Kidney (tissue), 14 donors: Measurements from ENCODE around the gene NANS. TPM values are rescaled to one million over a fixed set of nuclear protein-coding genes. Genes with fewer than 3 reads are reported as not detected.
A peak's percentile ranks its signal among the peaks of the same experiment; 100 is the strongest.

Experiments
- DNase-seq, 5 donors: peaks; one replicate each; pipeline ENCODE4 v3.0.0-alpha.2; 2013 to 2020
- FAIRE-seq: peaks from 2 replicates; lab custom pipeline; 2012; peaks lifted over from hg19 to GRCh38; lab: Jason Lieb, UNC
- H3K27ac ChIP-seq, 2 donors: one replicate each; pipeline ENCODE4 v1.7.0; 2013; ENCODE audit warnings: low read depth in 2 of 2, low read length in 2 of 2, inconsistent platforms in 1 of 2
- H3K27me3 ChIP-seq: one replicate; pipeline ENCODE4 v1.7.1; 2013; ENCODE audit warnings: low read length, inconsistent platforms; ENCODE audit not compliant: control insufficient read depth, insufficient read depth
- H3K36me3 ChIP-seq, 3 donors: one replicate each; pipeline versions ENCODE4 v1.7.0 to v1.7.1; 2013; ENCODE audit warnings: low read length in 3 of 3, control low read depth in 1 of 3, inconsistent platforms in 1 of 3; ENCODE audit not compliant: insufficient read depth in 3 of 3, control insufficient read depth in 2 of 3
- H3K4me1 ChIP-seq, 3 donors: one replicate each; pipeline versions ENCODE4 v1.7.0 to v1.7.1; 2013; ENCODE audit warnings: low read length in 3 of 3, inconsistent platforms in 1 of 3, low read depth in 1 of 3; ENCODE audit not compliant: control insufficient read depth in 2 of 3, insufficient read depth in 2 of 3
- H3K4me3 ChIP-seq, 3 donors: one replicate each; pipeline versions ENCODE4 v1.7.0 to v1.8.1; 2013; ENCODE audit warnings: low read length in 3 of 3, control low read depth in 1 of 3, inconsistent platforms in 1 of 3
- H3K9ac ChIP-seq, 3 donors: one replicate each; pipeline versions ENCODE4 v1.7.0 to v1.7.1; 2013; ENCODE audit warnings: low read length in 3 of 3, control low read depth in 1 of 3, inconsistent platforms in 1 of 3
- H3K9me3 ChIP-seq, 3 donors: one replicate each; pipeline versions ENCODE4 v1.7.0 to v1.7.1; 2013; ENCODE audit warnings: low read length in 3 of 3, control low read depth in 1 of 3, inconsistent platforms in 1 of 3; ENCODE audit not compliant: control insufficient read depth in 2 of 3, insufficient read depth in 1 of 3
- CTCF ChIP-seq: IDR thresholded peaks from 3 replicates; pipeline ENCODE4 v1.5.1; 2012; ENCODE audit warnings: mild to moderate bottlenecking, moderate library complexity, borderline replicate concordance; ENCODE audit not compliant: insufficient read depth; ENCODE audit errors: extremely low read depth
- intact Hi-C: fragments of 100-400 bp; cut with DNase I; formaldehyde crosslinking; loops from one replicate; pipeline ENCODE4 v1.11.1; 2022
- polyA plus RNA-seq: library from polyadenylated mRNA; stranded (reverse); fragments of 350-450 nt; fragmentation: Illumina TruSeq; extraction: RNeasy Lipid Tissue Mini Kit (QIAGEN cat#74804); gene quantifications from one replicate; pipeline ENCODE4 v1.2.3, GENCODE V29; 2014; ENCODE audit warnings: low read depth, low replicate concordance; ENCODE audit not compliant: insufficient read depth
- total RNA-seq: library from RNA; stranded (reverse); fragmentation: NEBNext Ultra II Directional; extraction: Animal tissue kit (Norgen Biotek cat#: 25700); gene quantifications from one replicate; pipeline ENCODE4 v1.2.1, GENCODE V29; 2021
- donor health status: control.
- donor health status: control.
- donor health status: control.
- donor health status: control.
- donor health status: control.
- donor health status: DM: yes; HTN: yes; CAD: no.
- donor health status: Normal renal cell carcinoma (clear cell type).

The NANS gene
- total and polyA plus RNA-seq, 2 donors from 2014 or later, result 35.8 to 47.7 TPM

GRCh38 chr9:98081477-98082219, 25.1 kb downstream of the NANS start:
- Histone ChIP-seq H3K9me3 (no peaks in the 10 kb centered on the region), H3K9ac (no peak overlapping the region), H3K36me3 (peaks cover 0 to 20% (median 9%) of the 10 kb centered on the region in 3 donors), H3K4me1 (peaks cover 0 to 12% (median 2%) of the 10 kb centered on the region in 3 donors), H3K4me3 (no peak overlapping the region), H3K27ac (no peak overlapping the region), H3K27me3 (no peaks in the 10 kb centered on the region)
- no peak for TF ChIP-seq CTCF
- no peak for DNase-seq
- FAIRE-seq, result no peak
- intact Hi-C loops, result no loop called here

DNA sequence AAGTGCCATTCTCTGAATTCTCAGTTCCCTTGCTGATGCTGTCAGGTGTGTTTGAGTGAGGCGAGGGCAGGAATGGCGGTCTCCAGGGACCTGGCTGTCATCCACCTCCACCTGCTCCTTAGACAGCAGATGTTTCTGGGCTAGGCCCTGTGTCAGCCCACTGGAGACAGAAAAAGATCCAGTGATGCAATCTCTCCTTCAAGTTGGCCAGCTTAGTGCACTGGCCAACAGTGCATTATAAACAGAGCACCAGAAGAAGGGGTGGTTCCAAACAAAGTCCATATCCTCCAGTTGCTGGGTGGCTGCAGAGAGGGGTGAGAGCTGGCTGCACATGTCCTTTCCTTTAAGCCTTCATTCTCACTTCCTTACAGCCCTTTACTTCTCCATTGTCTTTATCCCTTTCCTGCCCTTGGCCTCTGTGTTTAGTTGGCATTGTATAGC, 26.5 kb downstream of the NANS start:
- FAIRE-seq (no peak), DNase-seq (no peak)
- intact Hi-C loops, result no loop called here
- no peak overlapping the region for H3K9ac ChIP-seq
- H3K4me1 ChIP-seq, result peaks cover 0 to 12% (median 2%) of the 10 kb centered on the region in 3 donors
- H3K27me3 ChIP-seq, result no peaks in the 10 kb centered on the region
- no peak for TF ChIP-seq CTCF
- peaks cover 0 to 17% (median 9%) of the 10 kb centered on the region in 3 donors for H3K36me3 ChIP-seq
- no peak overlapping the region for H3K4me3 ChIP-seq
- H3K9me3 ChIP-seq, result no peaks in the 10 kb centered on the region
- H3K27ac ChIP-seq, result no peak overlapping the region

GRCh38 chr9:98083566-98084183, 27.1 kb downstream of the NANS start:
- intact Hi-C loops, result no loop called here
- no peaks in the 10 kb centered on the region for H3K9me3 ChIP-seq
- FAIRE-seq, result no peak
- no peak for TF ChIP-seq CTCF
- H3K36me3 ChIP-seq, result peaks cover 0 to 16% (median 9%) of the 10 kb centered on the region in 3 donors
- H3K27me3 ChIP-seq, result no peaks in the 10 kb centered on the region
- peaks cover 0 to 12% (median 2%) of the 10 kb centered on the region in 3 donors for H3K4me1 ChIP-seq
- peak in 2 of 5 donors; percentile 17 to 33 for DNase-seq
- no peak overlapping the region for H3K9ac ChIP-seq
- H3K4me3 ChIP-seq, result no peak overlapping the region
- H3K27ac ChIP-seq, result peak overlapping the region in 1 of 2 donors; percentile 7
